ENCODE measurements around the gene FOXE1.

GRCh38 chr9:97857606-97858392 lies 4.8 kb downstream of the FOXE1 start:
- no peak for TF ChIP-seq CTCF (IDR thresholded peaks at IDR 0.05)
- TF ChIP-seq POLR2A (IDR thresholded peaks at IDR 0.05) = no peak
- TF ChIP-seq POLR2AphosphoS5 (IDR thresholded peaks at IDR 0.05) = no peak
